GM19193 (cell line): Measurements from ENCODE around the gene CPZ.

Experiments used
- POLR2A ChIP-seq: IDR thresholded peaks from 4 replicates; pipeline ENCODE4 v1.6.1; 2011; ENCODE audit not compliant: insufficient read depth, insufficient read length; ENCODE audit errors: extremely low read depth

Gene CPZ

GRCh38 chr4:8606966-8607365 lies 14.4 kb downstream of the CPZ start:
- TF ChIP-seq POLR2A, result no peak

GRCh38 chr4:8607603-8608481 lies 15.3 kb downstream of the CPZ start:
- TF ChIP-seq POLR2A, result no peak

DNA sequence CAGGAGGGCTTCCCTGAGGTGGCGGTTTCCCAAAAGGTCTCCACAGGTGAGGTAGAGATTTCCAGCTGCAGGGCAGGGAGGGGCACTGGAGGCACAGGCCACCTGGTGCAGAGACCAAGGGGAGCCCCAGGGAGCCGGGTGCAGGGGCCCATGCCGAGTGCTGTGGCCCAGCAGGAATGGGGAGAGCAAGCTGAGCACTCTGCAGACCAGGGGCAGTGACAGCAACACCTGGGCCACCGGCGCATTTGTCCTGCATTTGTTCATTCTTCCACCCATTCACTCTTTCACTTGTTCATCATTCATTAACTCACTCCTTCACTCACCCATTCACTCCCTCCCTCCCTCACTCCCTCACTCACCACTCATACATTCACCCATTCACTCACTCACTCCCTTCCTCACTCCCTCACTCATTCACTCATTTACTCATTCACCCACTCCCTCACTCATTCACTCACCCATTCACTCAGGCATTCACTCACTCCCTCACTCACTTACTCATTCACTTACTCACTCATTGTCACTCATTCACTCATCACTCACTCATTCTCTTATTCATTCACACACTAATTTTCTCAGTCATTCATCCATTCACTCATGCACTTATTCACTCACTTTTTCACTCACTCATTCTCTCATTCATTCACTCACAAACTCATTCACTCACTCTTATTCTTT lies 16.3 kb downstream of the CPZ start:
- no peak for TF ChIP-seq POLR2A

DNA sequence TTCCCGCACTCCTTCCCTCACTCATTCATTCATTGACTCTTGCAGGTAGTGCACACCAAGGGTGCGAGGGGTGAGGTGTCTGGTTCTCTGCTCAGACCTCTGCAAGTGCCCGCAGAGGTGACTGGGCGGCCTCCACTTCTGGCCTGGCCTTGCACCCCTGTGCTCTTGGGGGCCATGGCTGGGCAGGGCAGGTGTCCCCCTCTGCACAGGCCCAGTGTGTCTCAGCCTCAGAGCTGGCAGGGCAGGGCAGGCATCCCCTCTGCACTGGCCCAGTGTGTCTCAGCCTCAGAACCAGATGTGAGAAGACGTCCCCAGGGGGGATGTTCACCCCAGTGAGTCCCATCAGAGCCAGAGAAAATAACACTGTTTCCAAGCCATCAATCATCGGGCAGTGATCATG lies 16.8 kb downstream of the CPZ start:
- no peak for TF ChIP-seq POLR2A

GRCh38 chr4:8609824-8610350 lies 17.3 kb downstream of the CPZ start:
- TF ChIP-seq POLR2A, result no peak

GRCh38 chr4:8610858-8611616 lies 18.5 kb downstream of the CPZ start:
- no peak for TF ChIP-seq POLR2A

DNA sequence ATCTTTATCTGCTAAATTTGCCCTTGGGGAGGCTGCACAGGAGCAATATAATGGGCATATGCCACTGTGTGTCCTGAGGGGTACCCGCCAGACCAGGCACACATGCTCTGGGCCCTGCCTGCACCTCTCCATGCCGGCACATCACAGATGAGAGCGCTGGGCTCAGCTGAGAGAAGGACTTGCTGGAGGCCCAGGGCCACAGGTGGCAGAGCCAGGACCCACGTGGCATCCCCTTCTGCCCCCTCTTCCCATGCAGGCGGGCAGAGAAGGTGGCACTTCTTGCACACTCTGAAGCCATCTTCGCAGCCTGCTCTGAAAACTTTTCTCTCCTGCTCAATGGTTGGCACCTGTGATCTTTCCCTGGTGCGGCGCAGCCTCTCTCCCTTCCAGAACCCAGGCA lies 20.1 kb downstream of the CPZ start:
- no peak for TF ChIP-seq POLR2A

GRCh38 chr4:8613421-8614364 lies 21.1 kb downstream of the CPZ start:
- no peak for TF ChIP-seq POLR2A

- no peak for TF ChIP-seq POLR2A
Measured at GRCh38 chr4:8614365-8615193, 22.0 kb downstream of the CPZ start.

DNA sequence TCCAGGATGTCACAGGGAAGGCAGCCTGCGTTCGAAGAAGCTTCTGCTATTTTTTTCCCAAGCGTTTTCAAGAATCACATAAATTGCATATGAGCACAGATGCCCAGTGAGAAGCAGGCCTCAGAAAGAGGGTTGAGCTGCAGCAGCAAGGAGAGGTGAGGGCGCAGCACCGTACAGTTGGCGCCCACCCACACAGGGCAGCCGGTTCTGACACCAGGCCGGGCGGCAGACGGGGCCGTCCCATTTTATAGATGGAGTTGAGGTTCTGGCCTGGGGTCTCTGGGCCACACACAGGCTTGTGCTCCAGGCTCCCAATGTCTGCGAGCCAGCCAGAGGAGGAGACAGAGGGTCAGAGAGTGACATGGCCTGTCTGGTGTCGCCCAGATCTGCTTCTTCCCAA lies 22.8 kb downstream of the CPZ start:
- TF ChIP-seq POLR2A, result no peak

DNA sequence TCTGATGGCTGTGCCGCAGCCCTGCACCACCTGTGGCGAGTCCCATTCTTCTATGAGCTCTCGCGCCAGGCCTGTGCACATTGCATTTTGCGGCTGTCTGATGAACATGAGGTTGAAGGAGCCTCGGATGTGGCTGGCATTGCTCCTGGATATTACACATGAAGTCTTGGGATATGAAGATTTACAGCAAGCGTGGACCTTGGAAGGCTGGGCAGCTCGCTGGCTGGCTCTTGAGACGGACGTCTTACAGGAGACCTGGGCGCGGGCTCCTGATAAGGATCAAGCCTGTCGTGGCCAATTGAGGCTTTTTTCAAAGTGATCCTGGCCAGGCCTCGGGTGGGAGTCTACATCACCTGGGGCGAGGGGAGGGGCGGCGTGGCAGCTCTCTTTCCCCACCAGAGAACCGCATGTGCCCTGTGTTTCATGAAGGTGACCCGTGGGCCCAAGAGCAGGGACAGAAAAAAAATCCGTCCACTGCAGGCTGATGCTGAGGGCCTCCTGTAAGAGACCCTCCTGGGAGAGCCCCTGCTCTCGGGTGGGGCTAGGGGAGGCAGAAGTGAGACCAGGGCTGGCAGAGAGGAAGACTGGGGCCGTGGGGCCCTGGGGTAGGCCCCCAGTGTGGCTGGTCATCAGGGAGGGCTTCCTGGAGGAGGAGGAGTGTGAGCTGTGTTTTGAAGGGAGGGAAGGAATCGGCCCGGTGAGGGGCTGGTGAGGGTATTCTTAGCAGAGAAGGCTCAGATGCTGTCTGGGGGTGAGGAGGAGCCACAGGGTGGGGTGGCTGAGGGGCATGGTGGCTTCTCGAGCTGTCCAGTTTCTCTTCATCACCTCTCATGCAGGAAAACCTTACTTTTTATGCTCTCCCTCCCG lies 23.6 kb downstream of the CPZ start:
- TF ChIP-seq POLR2A, result no peak

- no peak for TF ChIP-seq POLR2A
Measured at GRCh38 chr4:8616831-8617230, 24.3 kb downstream of the CPZ start.

- no peak for TF ChIP-seq POLR2A
Measured at GRCh38 chr4:8617486-8618040, 25.0 kb downstream of the CPZ start.

DNA sequence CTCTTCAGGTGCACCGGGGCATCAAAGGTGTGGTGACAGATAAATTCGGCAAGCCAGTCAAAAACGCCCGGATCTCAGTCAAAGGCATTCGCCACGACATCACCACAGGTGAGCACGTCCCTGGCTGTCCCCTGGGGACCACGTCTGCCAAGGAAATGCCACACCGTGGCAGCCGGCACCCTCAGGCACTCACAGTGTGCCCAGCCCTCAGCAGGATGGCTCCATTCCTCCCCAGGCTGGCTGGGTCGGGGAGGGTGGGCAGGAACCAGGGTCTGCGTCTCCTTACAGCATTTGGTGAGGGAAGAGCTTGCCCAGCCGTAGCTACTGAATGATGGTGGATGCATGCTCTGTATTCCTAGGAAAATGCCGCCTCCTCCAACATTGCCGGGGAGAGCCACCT lies 25.9 kb downstream of the CPZ start:
- no peak for TF ChIP-seq POLR2A
